Measurements from ENCODE around the gene CDC42SE2.
A peak's percentile ranks its signal among the peaks of the same experiment; 100 is the strongest.

CDC42SE2 gene, protein sequence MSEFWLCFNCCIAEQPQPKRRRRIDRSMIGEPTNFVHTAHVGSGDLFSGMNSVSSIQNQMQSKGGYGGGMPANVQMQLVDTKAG

DNA sequence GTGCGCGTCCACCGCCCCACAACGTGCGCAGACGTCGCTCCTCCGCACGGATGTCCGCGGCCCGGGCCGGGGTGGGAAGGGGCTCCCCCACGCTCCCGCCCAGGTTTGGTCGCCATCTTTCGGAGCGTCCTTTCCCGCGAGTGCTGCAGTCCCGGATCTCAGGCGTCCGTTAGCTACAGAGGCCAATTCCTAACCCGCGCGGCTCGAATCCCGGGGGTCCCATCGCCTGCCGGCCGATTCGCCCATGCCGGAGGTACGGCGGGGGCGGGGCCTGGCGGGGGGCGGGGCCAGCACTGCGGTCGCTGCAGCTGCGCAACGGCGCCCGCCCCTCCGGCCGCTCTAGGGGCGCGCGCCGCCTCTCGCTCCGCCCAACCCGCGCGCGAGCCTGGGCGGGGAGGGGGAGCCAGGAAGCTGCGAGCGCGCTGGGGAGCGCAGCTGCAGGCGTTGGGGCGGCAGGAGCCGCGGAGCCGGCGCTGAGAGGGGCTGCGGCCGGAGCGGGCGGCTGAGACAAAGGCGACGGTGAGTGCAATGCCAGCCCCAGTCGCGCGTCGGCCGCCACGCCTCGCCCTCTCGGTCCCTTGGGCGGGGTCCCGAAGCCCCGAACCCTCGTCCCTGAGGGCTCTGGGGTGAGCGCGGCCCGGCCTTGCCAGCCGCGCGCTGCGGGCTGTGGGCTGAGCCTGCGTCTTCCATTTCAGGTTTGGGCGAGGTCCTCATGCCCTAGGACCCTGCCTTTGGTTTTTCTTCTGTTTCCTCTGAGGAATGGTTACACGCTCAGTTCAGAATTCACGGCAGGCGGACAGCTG is at the start of gene CDC42SE2:
Gene CDC42SE2 (plus strand): TSS at position 406 of the 803 bp plus-strand sequence. CDS start 95,441 bp downstream, outside the sequence.
- DNase-seq, result peak; percentile 92

DNA sequence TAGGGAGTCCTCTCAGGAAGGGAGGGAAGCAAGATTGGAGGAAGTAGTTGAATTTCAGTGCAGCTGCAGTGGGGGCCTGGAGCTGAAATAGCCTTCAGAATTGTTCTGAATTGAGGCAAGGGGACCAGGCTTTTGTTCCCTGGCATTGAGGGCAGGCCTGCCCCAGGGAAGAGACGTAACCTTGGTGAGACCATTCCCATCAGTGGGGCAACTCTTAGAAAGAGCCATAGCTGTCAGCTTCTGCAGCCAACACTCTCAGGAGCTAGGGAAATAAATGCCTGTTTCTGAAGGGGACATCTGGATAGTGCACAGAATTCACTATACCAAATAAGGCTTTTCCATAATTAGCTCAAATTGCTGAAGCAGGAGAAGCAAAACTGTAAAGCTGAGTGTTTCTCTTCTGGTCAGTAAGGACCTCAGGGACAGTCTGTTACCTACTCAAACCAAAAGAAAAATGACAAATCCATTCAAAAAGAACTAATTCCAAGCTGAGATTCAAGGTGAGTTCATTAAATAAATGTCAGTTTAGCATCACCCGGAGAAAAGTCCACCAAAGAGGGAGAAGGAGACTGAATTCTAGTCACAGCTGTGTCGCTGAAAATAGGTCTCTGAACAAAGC is 49.1 kb upstream of the CDC42SE2 start:
- DNase-seq, result no peak

DNA sequence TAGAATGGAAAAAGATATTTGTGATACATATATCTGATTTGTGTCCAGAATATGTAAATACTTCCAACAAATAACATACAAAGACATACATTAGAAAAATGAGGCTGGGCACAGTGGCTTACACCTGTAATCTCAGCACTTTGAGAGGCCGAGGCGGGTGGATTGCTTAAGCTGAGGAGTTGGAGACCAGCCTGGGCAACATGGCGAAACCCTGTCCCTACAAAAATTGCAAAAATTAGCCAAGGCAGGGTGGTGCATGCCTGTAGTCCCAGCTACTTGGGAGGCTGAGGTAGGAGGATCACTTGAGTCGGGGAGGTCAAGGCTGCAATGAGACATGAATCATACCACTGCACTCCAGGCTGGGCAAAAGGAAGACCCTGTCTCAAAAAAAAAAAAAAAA is 46.1 kb upstream of the CDC42SE2 start:
- DNase-seq, result no peak

DNA sequence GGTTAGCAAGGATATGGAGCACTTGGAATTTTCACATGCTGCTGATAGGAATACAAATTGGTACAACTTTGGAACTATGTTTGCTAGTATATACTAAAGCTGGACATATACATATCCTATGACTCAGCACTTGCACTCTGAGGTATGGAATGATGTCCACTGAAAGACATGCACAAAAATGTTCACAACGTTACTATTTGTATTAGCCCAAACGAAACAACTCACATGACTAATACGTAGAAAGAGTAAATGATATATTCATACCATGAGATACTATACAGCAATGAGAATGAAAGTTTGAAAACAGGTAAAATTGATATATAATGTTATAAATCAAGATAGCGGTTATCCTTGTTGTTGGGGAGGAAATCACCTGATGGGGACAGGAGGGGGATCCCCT is 45.5 kb upstream of the CDC42SE2 start:
- no peak for DNase-seq

DNA sequence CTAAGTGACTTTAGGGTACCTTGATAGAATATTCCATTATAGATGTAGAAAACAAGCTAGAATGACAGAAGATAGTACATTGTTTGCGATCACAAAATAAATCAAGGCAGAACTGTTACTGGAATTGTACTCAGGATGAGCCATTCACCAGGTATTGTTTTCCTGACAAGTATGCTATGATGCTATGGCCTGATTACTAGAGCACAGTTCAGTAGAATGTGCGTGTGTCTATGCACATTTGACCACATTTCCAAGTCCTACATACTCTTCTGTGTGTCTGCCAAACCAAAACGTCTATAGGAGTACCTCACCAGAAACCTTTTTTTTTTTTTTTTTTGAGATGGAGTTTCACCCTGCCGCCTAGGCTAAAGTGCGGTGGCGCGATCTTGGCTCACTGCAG is 43.3 kb upstream of the CDC42SE2 start:
- no peak for DNase-seq

DNA sequence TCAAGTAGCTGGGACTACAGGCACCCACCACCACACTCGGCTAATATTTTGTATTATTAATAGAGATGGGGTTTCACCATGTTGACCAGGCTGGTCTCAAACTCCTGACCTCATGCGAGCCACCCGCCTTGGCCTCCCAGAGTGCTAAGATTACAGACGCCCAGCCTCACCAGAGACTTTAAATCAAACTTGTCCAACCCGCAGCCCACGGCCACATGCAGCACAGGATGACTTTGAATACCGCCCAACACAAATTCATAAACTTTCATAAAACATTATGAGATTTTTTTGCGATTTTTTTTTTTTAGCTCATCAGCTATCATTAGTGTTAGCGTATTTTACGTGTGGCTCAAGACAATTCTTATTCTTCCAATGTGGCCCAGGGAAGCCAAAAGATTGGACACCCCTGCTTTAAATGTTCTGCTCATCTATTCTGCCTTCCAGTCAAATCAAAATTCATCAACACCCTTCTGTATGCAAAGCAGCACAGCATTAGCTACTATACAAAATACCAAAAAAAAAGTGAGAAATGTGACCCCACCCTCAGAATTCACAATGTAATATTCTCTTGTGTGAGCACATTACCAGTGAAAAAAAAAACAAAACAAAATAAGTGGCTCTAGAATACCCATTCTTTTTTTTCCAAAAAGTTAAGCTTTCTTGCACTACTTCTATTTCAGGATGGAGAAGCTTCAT is 42.7 kb upstream of the CDC42SE2 start:
- no peak for DNase-seq

DNA sequence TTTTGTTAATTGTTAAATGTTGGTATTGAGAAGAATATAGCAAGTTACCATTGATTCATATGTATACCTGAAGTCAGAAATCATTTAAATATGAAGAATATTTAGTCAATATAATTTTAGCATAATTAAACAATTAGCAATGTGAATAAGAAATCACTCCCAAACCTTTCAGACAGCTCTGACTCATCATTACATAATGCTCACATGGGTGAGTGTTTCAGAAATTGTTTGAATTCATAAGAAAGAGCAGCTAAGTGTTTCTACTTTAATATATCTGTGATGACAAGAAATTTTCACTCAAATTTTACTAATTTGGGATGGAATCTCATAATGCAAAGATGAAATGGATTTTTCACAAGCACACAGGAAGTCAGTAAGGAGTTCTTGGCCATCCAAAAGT is 42.0 kb upstream of the CDC42SE2 start:
- DNase-seq, result no peak

DNA sequence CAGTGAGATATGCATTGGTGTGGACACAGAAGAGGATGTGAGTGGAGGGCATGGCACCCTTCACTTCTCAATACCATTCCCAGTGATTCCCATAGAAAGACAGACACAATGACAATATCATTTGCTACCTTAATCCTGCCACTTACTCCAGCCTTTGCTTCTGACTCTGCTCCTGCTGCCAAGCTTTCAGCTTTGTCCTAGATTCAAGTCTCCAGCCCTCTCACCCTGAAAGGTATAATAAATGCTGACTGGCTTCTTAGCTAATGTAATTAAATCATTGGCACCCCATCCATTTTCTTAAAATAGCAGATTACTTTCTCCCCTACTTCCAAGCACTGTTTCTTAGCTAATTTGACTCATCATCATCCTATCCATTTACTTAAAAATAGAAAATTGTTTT is 41.1 kb upstream of the CDC42SE2 start:
- no peak for DNase-seq

DNA sequence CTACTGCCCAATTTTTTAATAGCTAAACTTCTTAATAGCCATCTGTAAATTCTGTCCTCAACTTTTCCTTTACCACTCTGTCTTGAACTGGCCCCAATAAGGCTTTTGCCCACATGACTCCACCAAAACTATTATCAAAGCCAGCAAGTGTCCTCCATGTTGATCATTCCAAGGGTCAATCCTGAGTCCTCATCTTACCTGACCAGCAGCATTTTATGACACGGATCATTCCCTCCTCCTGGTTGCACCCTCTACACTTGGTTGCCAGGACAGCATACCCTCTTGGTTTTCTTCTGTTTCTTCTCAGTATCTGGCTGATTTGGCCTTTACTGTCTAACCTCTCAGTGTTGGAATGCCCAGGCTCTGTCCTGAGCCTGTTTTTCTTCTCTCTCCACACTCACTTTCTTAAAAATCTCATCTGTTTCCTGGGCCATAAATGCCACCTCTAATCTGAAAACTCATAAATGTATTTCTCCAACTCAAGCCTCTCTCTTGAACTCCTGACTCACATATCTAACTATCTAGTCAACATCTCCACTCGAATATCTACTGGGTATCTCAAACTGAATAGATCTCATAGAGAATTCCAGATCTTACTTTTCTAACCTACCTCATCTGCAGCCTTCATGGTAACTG is 40.0 kb upstream of the CDC42SE2 start:
- no peak for DNase-seq

DNA sequence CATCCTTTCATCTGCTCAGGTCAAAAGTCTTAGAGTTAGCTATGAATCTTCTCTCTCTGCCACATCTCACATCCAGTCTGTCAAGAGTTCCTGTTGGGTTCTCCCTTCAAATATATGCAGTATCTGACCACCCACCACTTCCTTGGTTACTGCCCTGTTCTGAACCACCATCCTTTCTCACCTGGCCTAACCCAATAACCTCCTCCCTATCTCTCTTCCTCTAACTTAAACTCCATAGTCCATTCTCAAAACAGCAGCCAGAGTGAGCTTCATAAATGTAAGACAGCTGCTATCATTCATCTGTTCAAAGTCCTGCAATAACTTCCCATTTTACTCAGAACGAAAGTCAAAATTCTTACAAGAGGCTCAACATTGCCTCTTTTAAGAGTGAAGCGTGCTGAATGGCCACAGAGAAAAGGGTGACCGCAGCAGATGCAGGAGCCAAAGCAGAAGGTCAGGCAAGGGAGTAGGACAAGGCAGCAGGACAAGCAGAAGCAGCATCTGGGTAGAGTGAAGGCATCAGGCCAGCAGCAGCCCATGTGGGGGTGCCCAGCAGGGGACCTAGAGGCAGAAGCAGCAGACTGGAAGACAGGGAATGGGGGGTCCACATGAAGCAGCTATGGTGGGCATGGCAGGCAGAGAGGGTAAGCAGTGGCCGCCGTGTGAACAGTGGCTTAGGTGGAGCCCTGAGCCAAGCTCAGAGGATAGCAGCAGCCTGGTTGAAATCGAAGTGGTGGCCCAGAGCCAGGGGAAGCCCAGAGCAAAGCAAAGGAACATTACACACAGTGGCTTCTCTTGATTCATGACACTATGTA is 39.3 kb upstream of the CDC42SE2 start:
- no peak for DNase-seq

DNA sequence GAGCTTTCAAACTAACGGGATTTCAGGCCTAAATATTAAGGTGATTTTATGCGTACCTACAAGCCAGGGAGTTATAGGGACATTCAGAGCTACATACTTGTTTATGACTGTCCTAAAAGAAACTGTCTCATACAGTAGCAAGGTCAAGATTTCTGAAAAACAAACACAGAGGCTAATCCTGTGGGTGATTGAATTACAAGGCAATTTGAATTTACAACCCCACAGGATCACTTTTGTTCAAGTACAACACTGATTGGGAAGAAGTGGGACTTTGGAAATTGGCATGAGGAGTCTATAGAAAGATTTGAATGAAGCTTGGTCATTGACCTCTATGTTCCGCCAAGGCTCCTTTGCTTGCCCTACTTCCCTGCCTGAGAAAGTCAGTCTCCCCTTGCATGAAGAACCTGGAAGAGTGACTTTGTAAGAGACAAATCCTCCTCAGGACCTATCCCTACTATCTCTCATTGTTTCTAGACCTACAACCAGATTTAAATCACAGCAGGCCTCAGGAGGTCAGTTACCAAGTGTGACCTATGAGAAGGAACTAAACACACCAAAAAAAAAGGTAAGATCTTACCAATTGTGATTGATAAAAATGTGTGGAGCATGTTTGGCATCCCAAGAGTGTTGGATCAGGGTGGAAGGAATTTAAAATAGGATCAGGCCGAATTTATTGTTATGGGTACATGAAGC is 38.4 kb upstream of the CDC42SE2 start:
- no peak for DNase-seq

DNA sequence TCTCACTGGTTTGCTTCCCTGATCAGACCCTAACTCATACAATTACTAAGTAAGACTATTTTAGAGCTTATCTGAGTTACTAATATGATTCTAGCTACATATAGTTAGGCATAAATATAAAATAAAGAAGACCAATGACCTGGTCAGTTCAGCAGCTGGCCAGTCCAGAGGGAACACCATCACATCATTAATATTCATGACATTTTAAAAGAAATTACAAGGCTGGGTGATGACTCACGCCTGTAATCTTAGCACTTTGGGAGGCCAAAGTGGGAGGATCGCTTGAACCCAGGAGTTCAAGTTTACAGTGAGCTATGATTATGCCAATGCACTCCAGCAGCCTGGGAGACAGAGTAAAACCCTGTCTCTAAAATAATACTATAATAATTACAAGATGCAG is 37.0 kb upstream of the CDC42SE2 start:
- DNase-seq, result no peak

DNA sequence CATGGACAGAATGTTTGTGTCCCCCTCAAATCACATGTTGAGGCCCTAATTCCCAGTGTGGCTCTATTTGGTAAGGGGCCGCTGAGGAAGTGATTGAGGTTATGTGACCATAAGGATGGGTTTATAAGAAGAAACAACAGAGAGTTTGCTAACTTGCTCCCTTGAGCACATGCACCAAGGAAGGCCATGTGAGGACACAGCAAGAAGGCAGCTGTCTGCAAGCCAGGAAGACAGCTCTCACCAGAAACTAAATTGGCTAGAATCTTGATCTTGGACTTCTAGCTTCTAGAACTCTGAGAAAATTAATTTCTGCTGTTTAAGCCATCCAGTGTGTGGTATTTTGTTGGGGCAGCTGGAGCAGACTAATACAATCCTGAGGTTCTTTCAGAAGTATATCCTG is 35.2 kb upstream of the CDC42SE2 start:
- DNase-seq, result no peak

DNA sequence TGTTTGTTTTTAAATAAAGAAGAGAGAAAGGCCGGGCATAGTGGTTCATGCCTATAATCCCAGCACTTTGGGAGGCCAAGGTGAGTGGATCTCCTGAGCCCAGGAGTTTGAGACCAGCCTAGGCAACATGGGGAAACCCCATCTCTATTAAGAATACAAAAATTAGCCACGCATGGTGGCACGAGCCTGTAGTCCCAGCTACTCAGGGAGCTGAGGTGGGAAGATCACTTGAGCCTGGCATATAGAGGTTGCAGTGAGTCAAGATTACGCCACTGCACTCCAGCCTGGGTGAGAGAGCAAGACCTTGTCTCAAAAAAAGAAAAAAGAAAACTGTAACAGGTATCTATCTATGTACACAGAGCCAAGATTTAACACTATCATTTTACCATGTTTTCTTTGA is 34.2 kb upstream of the CDC42SE2 start:
- no peak for DNase-seq

DNA sequence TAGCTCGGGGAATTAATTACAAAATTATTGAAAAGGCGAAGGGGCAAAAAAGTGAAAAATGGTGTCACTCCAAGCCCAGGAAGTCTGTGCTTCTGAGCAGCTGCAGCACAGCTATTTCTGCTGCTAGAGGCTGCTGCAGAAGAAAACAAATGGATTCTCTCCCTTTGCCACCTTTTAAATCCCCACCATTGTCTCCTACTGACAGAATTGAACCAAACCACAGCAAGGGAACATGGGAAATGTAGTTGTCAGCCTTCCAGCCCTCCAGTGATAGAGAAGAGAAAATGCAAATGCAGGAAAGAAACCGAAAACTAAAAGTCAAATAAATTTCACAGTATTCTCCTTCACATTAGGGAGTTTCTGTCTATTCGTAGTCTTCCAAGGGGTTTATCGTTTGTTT is 33.4 kb upstream of the CDC42SE2 start:
- no peak for DNase-seq

DNA sequence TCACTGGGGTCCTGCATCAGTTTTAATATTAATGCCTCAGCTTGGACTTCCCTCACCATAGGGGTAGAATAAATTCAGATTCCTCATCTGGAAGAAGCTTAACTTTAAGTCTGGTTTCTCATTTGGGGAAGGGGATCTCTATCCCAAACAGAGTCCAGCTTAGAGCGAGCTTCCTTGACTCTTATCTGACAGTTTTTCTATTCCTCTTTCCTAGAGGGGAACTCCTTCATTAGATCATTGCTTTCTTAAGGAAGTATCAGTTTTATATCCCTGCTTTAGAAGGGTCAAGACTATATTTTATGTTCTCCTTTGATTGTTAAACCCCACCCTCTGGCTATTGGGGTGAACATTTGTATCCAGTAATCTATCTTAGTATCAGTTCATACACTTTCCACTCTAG is 24.2 kb upstream of the CDC42SE2 start:
- no peak for DNase-seq

DNA sequence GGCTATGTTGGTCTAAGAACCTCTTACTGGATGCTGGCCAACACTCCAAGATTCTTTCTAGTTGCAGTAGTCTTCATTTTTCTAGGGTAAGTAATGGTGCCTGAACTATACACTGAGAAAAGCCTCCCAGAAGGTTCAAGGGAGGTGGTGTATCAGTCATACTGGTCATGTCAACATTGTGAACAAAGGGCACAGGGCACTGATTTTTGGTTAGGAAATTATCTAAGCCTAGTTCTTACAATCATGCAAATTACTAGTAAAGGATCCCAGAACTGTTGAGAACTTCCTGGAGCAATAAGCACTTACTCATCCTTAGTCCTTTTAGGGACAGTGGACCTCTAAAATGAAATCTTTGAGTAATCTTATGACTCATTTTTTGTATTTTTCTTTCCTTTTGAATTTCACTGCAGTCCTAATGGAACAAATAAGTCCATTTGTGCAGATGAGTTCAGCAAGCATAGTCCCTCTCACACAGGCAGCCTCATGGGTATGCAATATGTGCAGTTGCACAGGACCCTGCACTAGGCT is 21.1 kb upstream of the CDC42SE2 start:
- DNase-seq, result no peak

DNA sequence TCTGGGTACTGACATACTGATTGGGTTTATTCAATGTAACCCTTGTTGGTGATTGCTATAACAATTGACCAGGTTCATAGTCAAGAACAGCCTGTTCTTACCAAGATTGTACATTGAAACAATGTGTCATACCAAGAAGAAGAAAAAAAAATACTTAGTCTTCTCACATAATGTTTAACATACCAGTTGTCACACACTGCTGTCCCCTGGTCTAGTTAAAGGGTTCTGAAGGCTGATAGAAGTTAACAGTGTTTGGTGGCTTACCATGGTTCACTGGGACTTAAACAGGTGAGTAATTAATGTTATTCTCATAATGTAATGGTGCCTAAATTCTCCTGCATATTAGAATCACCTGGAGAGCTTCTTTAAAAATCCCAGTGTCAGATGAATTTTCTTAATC is 18.5 kb upstream of the CDC42SE2 start:
- DNase-seq, result no peak

DNA sequence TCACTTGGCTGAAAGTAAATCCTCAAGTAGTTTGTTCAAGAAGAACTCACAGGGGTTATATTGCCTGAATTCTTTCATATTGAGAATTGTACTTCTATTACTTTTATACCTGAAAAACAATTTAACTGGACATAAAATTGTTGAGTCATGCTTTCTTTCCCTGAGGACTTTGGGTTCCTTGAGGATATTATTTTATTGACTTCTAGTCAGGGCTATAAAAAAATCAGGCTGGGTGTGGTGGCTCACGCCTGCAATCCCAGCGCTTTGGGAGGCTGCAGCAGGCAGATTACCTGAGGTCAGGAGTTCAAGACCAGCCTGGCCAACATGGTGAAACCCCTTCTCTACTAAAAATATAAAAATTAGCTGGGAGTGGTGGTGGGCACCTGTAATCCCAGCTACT is 17.9 kb upstream of the CDC42SE2 start:
- no peak for DNase-seq

DNA sequence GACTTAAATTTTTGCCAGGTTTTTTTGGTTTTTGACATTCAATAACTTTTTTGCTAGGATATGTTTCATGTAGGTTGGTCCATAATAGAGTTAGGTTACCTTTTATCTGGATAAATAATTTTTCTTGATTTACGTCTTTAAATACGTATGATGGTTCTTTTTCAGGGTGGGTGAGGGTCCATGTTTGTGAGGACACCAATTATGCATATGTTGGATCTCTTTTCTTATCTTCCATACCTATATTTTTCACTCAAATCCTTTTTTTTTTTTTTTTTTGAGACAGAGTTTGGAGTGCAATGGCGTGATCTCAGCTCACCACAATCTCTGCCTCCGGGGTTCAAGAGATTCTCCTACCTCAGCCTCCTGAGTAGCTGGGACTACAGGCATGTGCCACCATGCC is 17.3 kb upstream of the CDC42SE2 start:
- DNase-seq, result no peak

DNA sequence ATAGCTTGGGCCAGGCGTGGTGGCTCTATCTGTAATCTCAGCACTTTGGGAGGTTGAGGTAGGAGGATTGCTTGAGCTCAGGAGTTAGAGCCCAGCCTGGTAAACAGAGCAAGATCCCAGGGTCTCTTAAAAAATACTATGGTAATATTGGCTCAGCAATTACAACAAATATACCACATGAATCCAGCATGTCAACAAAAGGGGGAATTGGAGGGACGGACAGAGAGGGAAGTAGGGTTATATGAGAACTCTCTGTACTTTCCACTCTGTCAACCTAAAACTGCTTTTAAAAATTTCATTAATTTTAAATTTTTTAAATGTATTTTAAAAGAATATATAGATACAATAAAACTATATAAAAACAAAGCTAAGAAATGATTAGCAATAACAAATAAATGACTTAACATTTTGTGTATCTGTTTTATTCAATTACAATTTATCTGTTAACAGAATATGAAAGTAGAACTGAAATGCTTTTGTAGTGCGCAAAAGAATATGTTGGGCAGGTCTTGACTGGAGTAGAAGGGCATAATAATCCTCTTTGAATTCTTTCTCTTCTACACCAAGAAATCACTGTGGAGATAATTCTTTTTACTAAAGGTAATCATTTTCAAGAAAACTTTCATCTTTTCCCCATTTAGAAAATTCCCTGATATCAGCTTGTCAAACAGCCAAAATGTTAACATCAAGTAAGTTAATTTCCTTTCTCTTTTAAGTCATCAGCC is 12.9 kb upstream of the CDC42SE2 start:
- DNase-seq, result no peak

Data from islet precursor cell (in vitro differentiated cells).